Measurements from ENCODE around the gene MRTFA. TPM values are rescaled to one million over a fixed set of nuclear protein-coding genes. Genes with fewer than 3 reads are reported as not detected.

Gene MRTFA
- total RNA-seq, 1 donor, result 34.0 TPM

DNA sequence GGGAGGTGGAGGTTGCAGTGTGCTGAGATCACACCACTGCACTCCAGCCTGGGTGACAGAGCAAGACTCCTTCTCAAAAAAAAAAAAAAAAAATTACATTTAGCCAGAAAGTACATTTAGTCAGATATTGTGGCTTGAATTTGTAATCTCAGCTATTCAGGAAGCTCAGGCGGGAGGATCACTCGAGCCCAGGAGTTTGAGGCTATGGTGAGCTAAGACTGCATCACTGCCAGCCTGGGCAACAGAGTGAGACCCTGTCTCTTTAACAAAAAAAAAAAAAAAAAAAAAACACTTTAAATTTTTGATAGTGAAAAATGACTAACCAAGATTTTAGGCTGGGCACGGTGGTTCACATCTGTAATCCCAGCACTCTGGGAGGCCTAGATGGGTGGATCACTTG lies 27.3 kb downstream of the MRTFA start:
- no peak for DNase-seq (ENCODE audit: insufficient read length, low spot score, missing footprints)
- Histone ChIP-seq H3K4me3 (ENCODE audit: insufficient read depth, low read length) (no peak overlapping the region), H3K4me2 (ENCODE audit: insufficient read depth, low read length) (no peak overlapping the region), H3K27me3 (ENCODE audit: insufficient read depth, low read length) (no peaks in the 10 kb centered on the region), H2AFZ (ENCODE audit: low read length) (no peak overlapping the region), H3K36me3 (ENCODE audit: insufficient read depth, low read length) (no peaks in the 10 kb centered on the region), H3K9me3 (ENCODE audit: low read depth, low read length) (no peaks in the 10 kb centered on the region), H4K20me1 (ENCODE audit: insufficient read depth, low read length) (peaks cover 82% of the 10 kb centered on the region), H3K79me2 (ENCODE audit: insufficient read depth, low read length) (peaks cover 94% of the 10 kb centered on the region), H3K27ac (ENCODE audit: low read depth, low read length) (no peak overlapping the region), H3K4me1 (ENCODE audit: insufficient read depth, low read length) (peaks cover 26% of the 10 kb centered on the region)
- TF ChIP-seq CTCF (IDR thresholded peaks at IDR 0.05; ENCODE audit: extremely low read depth, low read depth, low read length), result no peak

DNA sequence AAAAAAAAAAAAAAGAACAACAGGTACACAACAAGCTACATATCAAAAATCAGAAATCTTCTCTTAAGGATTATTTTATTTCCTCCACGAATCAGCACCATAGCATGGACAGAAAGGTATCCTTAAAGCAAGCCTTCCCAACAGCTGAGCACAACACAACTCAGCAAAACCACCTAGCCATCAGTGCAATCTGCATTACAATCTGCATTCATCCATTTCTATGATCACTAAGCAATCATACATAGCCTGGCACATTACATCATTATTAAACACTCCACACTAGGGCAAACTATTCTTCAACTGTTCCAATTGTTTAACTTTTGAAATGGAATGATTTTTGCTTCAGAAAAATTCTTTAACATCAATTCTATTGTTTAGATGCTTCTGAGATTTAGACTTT lies 29.0 kb downstream of the MRTFA start:
- DNase-seq (ENCODE audit: insufficient read length, low spot score, missing footprints), result no peak
- peaks cover 92% of the 10 kb centered on the region for H3K79me2 ChIP-seq (ENCODE audit: insufficient read depth, low read length)
- H4K20me1 ChIP-seq (ENCODE audit: insufficient read depth, low read length), result peaks cover 76% of the 10 kb centered on the region
- H3K27ac ChIP-seq (ENCODE audit: low read depth, low read length), result no peak overlapping the region
- no peaks in the 10 kb centered on the region for H3K9me3 ChIP-seq (ENCODE audit: low read depth, low read length)
- TF ChIP-seq CTCF (IDR thresholded peaks at IDR 0.05; ENCODE audit: extremely low read depth, low read depth, low read length), result no peak
- H3K36me3 ChIP-seq (ENCODE audit: insufficient read depth, low read length), result no peaks in the 10 kb centered on the region
- no peak overlapping the region for H3K4me3 ChIP-seq (ENCODE audit: insufficient read depth, low read length)
- peaks cover 37% of the 10 kb centered on the region for H3K4me1 ChIP-seq (ENCODE audit: insufficient read depth, low read length)
- no peak overlapping the region for H2AFZ ChIP-seq (ENCODE audit: low read length)
- H3K27me3 ChIP-seq (ENCODE audit: insufficient read depth, low read length), result no peaks in the 10 kb centered on the region
- H3K4me2 ChIP-seq (ENCODE audit: insufficient read depth, low read length), result no peak overlapping the region

DNA sequence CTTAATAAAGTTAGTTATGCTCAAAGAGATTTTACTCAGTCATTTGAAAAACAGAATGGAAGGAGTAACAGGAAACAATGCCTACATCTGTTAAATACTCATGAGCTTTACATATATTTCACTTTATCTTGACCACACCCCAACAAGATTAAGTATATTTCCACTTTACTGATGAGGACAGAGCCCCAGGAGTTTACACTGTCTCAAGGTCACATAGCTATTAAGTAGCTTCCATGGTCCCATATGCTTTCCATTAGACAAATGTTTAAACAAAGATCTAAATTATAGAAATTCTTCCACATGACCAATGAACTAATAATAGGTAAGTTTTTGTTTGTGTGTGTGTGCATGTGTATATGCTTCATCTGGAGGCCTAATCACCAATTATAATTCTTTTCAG lies 30.2 kb downstream of the MRTFA start:
- TF ChIP-seq CTCF (IDR thresholded peaks at IDR 0.05; ENCODE audit: extremely low read depth, low read depth, low read length), result no peak
- peaks cover 42% of the 10 kb centered on the region for H3K4me1 ChIP-seq (ENCODE audit: insufficient read depth, low read length)
- no peaks in the 10 kb centered on the region for H3K36me3 ChIP-seq (ENCODE audit: insufficient read depth, low read length)
- no peak overlapping the region for H3K4me2 ChIP-seq (ENCODE audit: insufficient read depth, low read length)
- DNase-seq (ENCODE audit: insufficient read length, low spot score, missing footprints), result no peak
- H3K27me3 ChIP-seq (ENCODE audit: insufficient read depth, low read length), result no peaks in the 10 kb centered on the region
- H3K4me3 ChIP-seq (ENCODE audit: insufficient read depth, low read length), result no peak overlapping the region
- no peak overlapping the region for H2AFZ ChIP-seq (ENCODE audit: low read length)
- H3K79me2 ChIP-seq (ENCODE audit: insufficient read depth, low read length), result peaks cover 92% of the 10 kb centered on the region
- peaks cover 66% of the 10 kb centered on the region for H4K20me1 ChIP-seq (ENCODE audit: insufficient read depth, low read length)
- H3K27ac ChIP-seq (ENCODE audit: low read depth, low read length), result peak overlapping the region; percentile 32
- no peaks in the 10 kb centered on the region for H3K9me3 ChIP-seq (ENCODE audit: low read depth, low read length)

DNA sequence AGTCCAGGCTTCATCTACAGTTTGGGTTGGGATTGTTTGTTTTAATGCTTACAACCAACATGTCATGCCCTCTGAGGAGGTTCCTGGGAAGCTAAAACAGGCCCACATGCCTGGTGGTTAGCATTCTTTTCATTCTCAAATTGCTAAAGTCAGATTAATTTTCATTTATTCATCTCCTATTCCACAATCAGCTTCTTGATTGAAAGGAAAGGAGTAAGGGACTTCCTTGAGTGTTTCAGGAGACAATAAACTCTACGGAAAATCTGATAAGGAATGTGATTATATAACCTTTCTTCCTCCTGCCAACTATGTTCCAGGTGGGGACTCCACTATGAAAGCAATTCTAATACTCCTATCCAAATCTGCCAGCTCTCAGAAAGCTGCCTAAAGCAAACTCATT lies 30.8 kb downstream of the MRTFA start:
- no peaks in the 10 kb centered on the region for H3K36me3 ChIP-seq (ENCODE audit: insufficient read depth, low read length)
- TF ChIP-seq CTCF (IDR thresholded peaks at IDR 0.05; ENCODE audit: extremely low read depth, low read depth, low read length), result no peak
- peaks cover 67% of the 10 kb centered on the region for H4K20me1 ChIP-seq (ENCODE audit: insufficient read depth, low read length)
- no peaks in the 10 kb centered on the region for H3K27me3 ChIP-seq (ENCODE audit: insufficient read depth, low read length)
- peaks cover 92% of the 10 kb centered on the region for H3K79me2 ChIP-seq (ENCODE audit: insufficient read depth, low read length)
- H3K27ac ChIP-seq (ENCODE audit: low read depth, low read length), result peak overlapping the region; percentile 32
- H2AFZ ChIP-seq (ENCODE audit: low read length), result no peak overlapping the region
- H3K4me1 ChIP-seq (ENCODE audit: insufficient read depth, low read length), result peaks cover 42% of the 10 kb centered on the region
- no peak for DNase-seq (ENCODE audit: insufficient read length, low spot score, missing footprints)
- no peak overlapping the region for H3K4me3 ChIP-seq (ENCODE audit: insufficient read depth, low read length)
- H3K4me2 ChIP-seq (ENCODE audit: insufficient read depth, low read length), result peak overlapping the region; percentile 47
- no peaks in the 10 kb centered on the region for H3K9me3 ChIP-seq (ENCODE audit: low read depth, low read length)

Data from osteoblast (primary cell).